CD4-positive, alpha-beta memory T cell (primary cell): ENCODE data around the gene GRAMD1B. TPM values are rescaled to one million over a fixed set of nuclear protein-coding genes. Genes with fewer than 3 reads are reported as not detected.
A peak's percentile ranks its signal among the peaks of the same experiment; 100 is the strongest.

Experiments used
- CTCF ChIA-PET: fragments of 350-600 bp; sonication (Branson Sonifier 250); formaldehyde crosslinking; loops from one replicate; lab custom pipeline; 2021; ENCODE audit warnings: inconsistent platforms; ENCODE audit not compliant: partially characterized antibody; lab: Charles Lee
- POLR2A ChIA-PET: fragments of 350-600 bp; sonication (Branson Sonifier 250); formaldehyde crosslinking; loops from one replicate; lab custom pipeline; 2021; ENCODE audit not compliant: partially characterized antibody; lab: Charles Lee
- DNase-seq, 5 donors: peaks; one replicate each; pipeline versions ENCODE4 v3.0.0 to v3.0.0-alpha.2; 2020 to 2022; ENCODE audit warnings: mixed read lengths in 1 of 5
- H3K27ac ChIP-seq: one replicate; pipeline ENCODE4 v1.7.0; 2013; ENCODE audit warnings: low read depth, low read length
- H3K27me3 ChIP-seq: 2 replicates; pipeline ENCODE4 v1.7.0; 2013; ENCODE audit warnings: mild to moderate bottlenecking, low read length, moderate library complexity; ENCODE audit not compliant: insufficient read depth
- H3K36me3 ChIP-seq: 2 replicates; pipeline ENCODE4 v1.7.0; 2013; ENCODE audit warnings: mild to moderate bottlenecking, low read length, moderate library complexity; ENCODE audit not compliant: insufficient read depth
- H3K4me1 ChIP-seq: 2 replicates; pipeline ENCODE4 v1.7.0; 2013; ENCODE audit warnings: mild to moderate bottlenecking, low read length, moderate library complexity; ENCODE audit not compliant: insufficient read depth
- H3K4me3 ChIP-seq, 2 donors: one replicate each; pipeline ENCODE4 v1.7.0; 2013; ENCODE audit warnings: low read length in 2 of 2, mild to moderate bottlenecking in 1 of 2
- H3K9me3 ChIP-seq, 2 donors: one replicate each; pipeline ENCODE4 v1.7.0; 2013; ENCODE audit warnings: low read length in 2 of 2, control low read depth in 1 of 2; ENCODE audit not compliant: control insufficient read depth in 1 of 2
- H3K27ac Mint-ChIP-seq, 7 donors: one replicate each; pipeline ENCODE4 v1.8.0; 2020 to 2021; ENCODE audit warnings: mixed read lengths in 7 of 7, mild to moderate bottlenecking in 6 of 7, inconsistent platforms in 3 of 7, moderate library complexity in 3 of 7
- H3K27me3 Mint-ChIP-seq, 2 donors: one replicate each; pipeline ENCODE4 v1.8.0; 2020 to 2021; ENCODE audit warnings: mixed read lengths in 2 of 2
- H3K36me3 Mint-ChIP-seq, 2 donors: one replicate each; pipeline ENCODE4 v1.8.0; 2020 to 2021; ENCODE audit warnings: mixed read lengths in 2 of 2, inconsistent platforms in 1 of 2, mild to moderate bottlenecking in 1 of 2
- H3K4me1 Mint-ChIP-seq, 4 donors: one replicate each; pipeline ENCODE4 v1.8.0; 2020 to 2021; ENCODE audit warnings: mixed read lengths in 4 of 4, mild to moderate bottlenecking in 1 of 4
- H3K4me3 Mint-ChIP-seq, 8 donors: one replicate each; pipeline ENCODE4 v1.8.0; 2020 to 2021; ENCODE audit warnings: mixed read lengths in 8 of 8, mild to moderate bottlenecking in 7 of 8, moderate library complexity in 6 of 8, inconsistent platforms in 3 of 8
- H3K9me3 Mint-ChIP-seq, 8 donors: one replicate each; pipeline ENCODE4 v1.8.0; 2020 to 2021; ENCODE audit warnings: mixed read lengths in 8 of 8, mild to moderate bottlenecking in 5 of 8, inconsistent platforms in 3 of 8, moderate library complexity in 1 of 8
- intact Hi-C: fragments of 100-400 bp; cut with micrococcal nuclease; formaldehyde crosslinking; loops from one replicate; pipeline ENCODE4 v1.15.1; 2023
- polyA plus RNA-seq, 2 donors: library from polyadenylated mRNA; unstranded; fragments of 300-500 nt; fragmentation: Illumina TruSeq; gene quantifications; one replicate each; pipeline ENCODE4 v1.2.3, GENCODE V29; 2021
- total RNA-seq, 2 experiments: library from RNA; stranded (reverse); gene quantifications; one replicate each; pipeline ENCODE4 v1.2.3, GENCODE V29; 2021

GRAMD1B gene
- total and polyA plus RNA-seq, 4 experiments from 2014 or later, result 4.2 to 26.0 (median 12.4) TPM

DNA sequence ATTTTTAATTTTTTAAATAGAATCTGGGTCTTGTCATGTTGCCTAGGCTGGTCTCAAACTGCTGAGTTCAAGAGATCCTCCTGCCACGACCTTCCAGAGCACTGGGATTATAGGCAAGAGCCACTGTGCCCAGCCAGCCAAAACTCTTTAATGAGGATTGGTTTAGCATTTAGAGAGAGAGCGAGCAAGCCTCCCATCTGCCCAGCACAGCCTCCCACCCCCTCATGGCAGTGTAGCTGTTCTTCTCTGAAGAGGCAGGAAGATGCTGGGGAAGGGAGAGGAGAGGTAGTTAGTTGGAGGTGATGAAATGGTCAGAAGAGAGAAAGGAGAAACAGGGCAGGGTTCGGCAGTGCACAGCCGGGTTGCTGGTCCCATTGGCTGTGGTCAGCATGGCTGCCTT, 118.7 kb downstream of the GRAMD1B start:
- H3K27me3 Mint-ChIP-seq, result no peaks in the 10 kb centered on the region
- H3K4me1 ChIP-seq, result no peaks in the 10 kb centered on the region
- CTCF ChIA-PET, result interaction anchor here (1.4 kb wide), 1 partner anchor 31 kb away, joined by 3 read pairs; no protein-coding TSS in a partner anchor

DNA sequence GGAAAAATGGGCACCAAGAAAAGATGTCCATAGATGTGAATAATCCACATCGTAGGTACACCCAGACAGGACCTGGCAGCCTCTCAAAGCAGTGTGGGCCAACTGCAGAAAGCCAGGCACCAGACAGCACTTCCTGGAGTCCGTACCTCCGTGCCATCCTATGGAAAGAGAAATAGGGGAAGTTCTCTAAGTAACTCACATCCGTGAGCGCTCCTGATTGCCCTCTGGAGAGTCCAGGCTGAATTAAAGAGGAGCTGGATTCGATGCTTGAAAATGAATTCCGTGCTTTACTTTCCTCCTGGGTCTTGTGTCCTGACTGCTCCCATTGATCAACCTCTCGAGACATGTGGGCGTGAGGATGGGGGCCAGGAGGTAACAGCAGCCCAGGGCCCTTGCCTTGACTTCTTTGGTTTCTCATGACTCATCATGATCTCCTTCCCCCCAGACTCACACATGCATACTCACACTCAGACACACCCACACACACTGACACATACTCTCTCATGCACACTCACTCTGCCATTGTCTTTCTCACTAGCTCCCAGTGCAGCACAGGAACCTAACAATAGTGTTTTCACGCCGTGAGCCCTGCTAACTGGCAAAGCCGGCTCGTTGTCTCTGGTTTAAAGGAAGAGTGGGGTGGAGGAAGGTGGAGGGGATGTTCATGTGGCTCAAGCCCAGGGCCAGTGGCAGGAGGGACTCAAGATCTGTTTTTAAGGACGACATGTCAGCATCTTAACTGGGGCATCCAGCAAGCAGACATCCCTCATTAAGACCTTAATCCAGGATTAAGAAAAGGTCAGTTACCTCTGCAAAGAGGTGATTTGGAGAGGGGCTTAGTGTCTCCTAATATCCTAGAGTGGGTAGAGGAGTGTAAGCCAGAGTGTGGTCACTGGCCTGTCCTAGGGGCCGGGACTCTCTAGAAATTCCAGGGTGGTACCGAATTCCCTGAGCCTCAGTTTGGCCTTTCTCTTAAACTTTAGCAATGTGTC, 120.2 kb downstream of the GRAMD1B start:
- intact Hi-C loops, result no loop called here
- H3K36me3 Mint-ChIP-seq, result no peaks in the 10 kb centered on the region
- H3K27me3 Mint-ChIP-seq, result no peaks in the 10 kb centered on the region
- Histone ChIP-seq H3K27me3 (no peaks in the 10 kb centered on the region), H3K4me3 (no peak overlapping the region), H3K9me3 (no peaks in the 10 kb centered on the region), H3K27ac (no peak overlapping the region), H3K4me1 (no peaks in the 10 kb centered on the region), H3K36me3 (no peaks in the 10 kb centered on the region)
- ChIA-PET POLR2A (no interaction called here), CTCF (interaction anchor here (1.3 kb wide), 1 partner anchor 30 kb away, joined by 6 read pairs; no protein-coding TSS in a partner anchor)
- no peak for DNase-seq
- no peak overlapping the region for H3K4me3 Mint-ChIP-seq
- no peak overlapping the region for H3K27ac Mint-ChIP-seq
- H3K9me3 Mint-ChIP-seq, result no peaks in the 10 kb centered on the region
- peaks cover 0 to 2% (median 0%) of the 10 kb centered on the region in 4 donors for H3K4me1 Mint-ChIP-seq

More for the DNA sequence above, 118.7 kb downstream of the GRAMD1B start:
- H3K36me3 Mint-ChIP-seq, result no peaks in the 10 kb centered on the region
- H3K4me3 ChIP-seq, result no peak overlapping the region
- H3K4me1 Mint-ChIP-seq, result peaks cover 0 to 2% (median 0%) of the 10 kb centered on the region in 4 donors
- no peaks in the 10 kb centered on the region for H3K36me3 ChIP-seq
- H3K4me3 Mint-ChIP-seq, result no peak overlapping the region
- peak overlapping the region in 2 of 7 donors; percentile 37 to 65 for H3K27ac Mint-ChIP-seq
- no peaks in the 10 kb centered on the region for H3K27me3 ChIP-seq
- no peaks in the 10 kb centered on the region for H3K9me3 ChIP-seq
- H3K9me3 Mint-ChIP-seq, result no peaks in the 10 kb centered on the region
- DNase-seq, result no peak
- intact Hi-C loops, result no loop called here
- POLR2A ChIA-PET, result no interaction called here
- H3K27ac ChIP-seq, result no peak overlapping the region

DNA sequence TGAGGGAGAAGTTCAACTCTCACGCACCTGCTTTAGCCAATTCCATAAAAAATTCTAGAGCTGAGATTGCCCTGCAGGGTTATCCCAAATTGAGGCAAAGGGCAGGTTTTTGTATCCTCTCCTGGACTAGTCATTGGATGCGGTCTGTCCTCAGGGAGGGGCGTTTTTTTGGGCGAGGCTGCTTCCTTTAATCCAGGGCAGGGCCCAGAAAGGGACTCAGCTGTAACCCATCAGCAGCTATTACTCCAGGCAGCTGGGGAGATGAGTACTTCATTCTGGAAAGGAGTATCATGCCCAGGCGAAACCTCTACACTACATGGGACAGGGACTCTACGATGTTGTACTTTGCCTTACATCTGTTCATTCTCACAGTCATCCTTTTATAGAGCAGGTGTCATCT, 121.0 kb downstream of the GRAMD1B start:
- no peaks in the 10 kb centered on the region for H3K9me3 ChIP-seq
- DNase-seq, result no peak
- H3K4me3 Mint-ChIP-seq, result no peak overlapping the region
- no peaks in the 10 kb centered on the region for H3K36me3 Mint-ChIP-seq
- ChIA-PET CTCF (interaction anchor here (1.3 kb wide), 1 partner anchor 30 kb away, joined by 6 read pairs; no protein-coding TSS in a partner anchor), POLR2A (no interaction called here)
- no peaks in the 10 kb centered on the region for H3K4me1 ChIP-seq
- H3K27me3 ChIP-seq, result no peaks in the 10 kb centered on the region
- no peaks in the 10 kb centered on the region for H3K9me3 Mint-ChIP-seq
- no peak overlapping the region for H3K27ac Mint-ChIP-seq
- intact Hi-C loops, result no loop called here
- no peak overlapping the region for H3K4me3 ChIP-seq
- H3K27me3 Mint-ChIP-seq, result no peaks in the 10 kb centered on the region
- no peaks in the 10 kb centered on the region for H3K4me1 Mint-ChIP-seq
- no peaks in the 10 kb centered on the region for H3K36me3 ChIP-seq
- H3K27ac ChIP-seq, result no peak overlapping the region

DNA sequence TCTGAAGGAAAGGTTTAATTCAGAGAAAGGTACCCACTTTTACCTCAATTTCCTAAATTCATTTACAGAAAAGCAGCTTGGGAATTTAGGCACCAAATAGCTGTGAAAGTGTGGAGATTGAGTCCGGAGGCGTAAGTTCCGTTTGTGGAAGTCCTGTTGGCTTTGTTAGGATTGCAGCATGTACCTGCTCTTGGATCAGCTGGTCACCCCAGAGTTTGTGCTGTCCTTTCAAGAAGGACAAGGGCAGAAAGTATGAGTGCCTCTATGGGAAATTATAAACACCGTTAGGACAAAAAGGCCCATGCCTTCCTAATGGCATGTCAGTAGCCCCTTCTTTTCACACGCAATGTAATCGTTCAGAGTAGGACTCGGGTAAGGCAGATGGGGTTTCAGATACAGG, 126.6 kb downstream of the GRAMD1B start:
- Histone ChIP-seq H3K27me3 (no peaks in the 10 kb centered on the region), H3K27ac (no peak overlapping the region), H3K4me1 (no peaks in the 10 kb centered on the region), H3K9me3 (no peaks in the 10 kb centered on the region), H3K36me3 (no peaks in the 10 kb centered on the region), H3K4me3 (no peak overlapping the region)
- ChIA-PET CTCF (interaction anchor here (1.1 to 1.6 kb wide), 2 partner anchors 11 to 20 kb away, joined by 3 to 5 read pairs; no protein-coding TSS in a partner anchor), POLR2A (no interaction called here)
- H3K36me3 Mint-ChIP-seq, result no peaks in the 10 kb centered on the region
- no peaks in the 10 kb centered on the region for H3K9me3 Mint-ChIP-seq
- H3K27me3 Mint-ChIP-seq, result no peaks in the 10 kb centered on the region
- intact Hi-C loops, result no loop called here
- no peak overlapping the region for H3K27ac Mint-ChIP-seq
- H3K4me3 Mint-ChIP-seq, result no peak overlapping the region
- peaks cover 0 to 7% (median 4%) of the 10 kb centered on the region in 4 donors for H3K4me1 Mint-ChIP-seq
- no peak for DNase-seq

DNA sequence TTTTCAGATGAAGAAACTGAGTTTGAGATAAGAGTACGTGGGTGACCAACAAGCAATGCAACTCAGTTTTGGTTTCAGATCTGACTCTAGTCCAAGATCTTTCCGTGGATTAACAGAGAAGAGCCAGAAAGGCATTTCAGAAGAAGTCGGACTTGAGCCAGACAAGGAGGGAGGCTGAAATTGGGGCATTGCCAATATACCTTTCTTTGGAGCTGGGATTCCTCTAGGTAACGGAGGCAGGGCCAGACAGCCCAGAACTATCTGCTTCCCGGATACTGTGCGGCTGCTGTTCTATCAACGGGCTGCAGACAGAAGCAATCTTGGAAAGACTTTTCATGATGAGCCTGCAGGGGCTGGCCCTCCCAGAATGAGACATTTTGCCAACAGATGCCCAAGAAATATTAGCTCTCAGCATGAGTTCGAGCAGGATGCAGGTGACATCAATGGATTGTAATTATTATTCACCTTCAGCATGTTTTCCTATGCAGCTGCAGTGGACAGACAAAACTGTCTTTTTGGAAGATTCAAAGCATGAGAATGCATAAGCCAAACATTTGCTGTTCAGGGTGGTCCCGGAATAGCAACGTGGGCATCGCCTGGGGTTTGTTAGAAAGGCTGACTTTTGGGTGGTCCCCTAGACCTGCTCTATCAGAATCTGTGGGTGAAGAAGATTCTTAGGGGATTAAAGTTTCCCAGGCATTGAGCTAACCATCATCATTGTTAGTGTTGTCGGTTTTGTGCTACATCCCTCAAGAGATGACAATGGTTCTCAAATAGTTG, 128.7 kb downstream of the GRAMD1B start:
- DNase-seq, result no peak
- CTCF ChIA-PET, result interaction anchor here (1.4 kb wide), 1 partner anchor 21 kb away, joined by 5 read pairs; no protein-coding TSS in a partner anchor
- Mint-ChIP-seq H3K27ac (no peak overlapping the region), H3K4me3 (no peak overlapping the region), H3K4me1 (peaks cover 0 to 7% (median 4%) of the 10 kb centered on the region in 4 donors), H3K36me3 (no peaks in the 10 kb centered on the region), H3K27me3 (no peaks in the 10 kb centered on the region), H3K9me3 (no peaks in the 10 kb centered on the region)
- Histone ChIP-seq H3K36me3 (no peaks in the 10 kb centered on the region), H3K9me3 (no peaks in the 10 kb centered on the region), H3K27me3 (no peaks in the 10 kb centered on the region), H3K4me3 (no peak overlapping the region), H3K4me1 (no peaks in the 10 kb centered on the region), H3K27ac (no peak overlapping the region)
- POLR2A ChIA-PET, result no interaction called here
- intact Hi-C loops, result no loop called here

DNA sequence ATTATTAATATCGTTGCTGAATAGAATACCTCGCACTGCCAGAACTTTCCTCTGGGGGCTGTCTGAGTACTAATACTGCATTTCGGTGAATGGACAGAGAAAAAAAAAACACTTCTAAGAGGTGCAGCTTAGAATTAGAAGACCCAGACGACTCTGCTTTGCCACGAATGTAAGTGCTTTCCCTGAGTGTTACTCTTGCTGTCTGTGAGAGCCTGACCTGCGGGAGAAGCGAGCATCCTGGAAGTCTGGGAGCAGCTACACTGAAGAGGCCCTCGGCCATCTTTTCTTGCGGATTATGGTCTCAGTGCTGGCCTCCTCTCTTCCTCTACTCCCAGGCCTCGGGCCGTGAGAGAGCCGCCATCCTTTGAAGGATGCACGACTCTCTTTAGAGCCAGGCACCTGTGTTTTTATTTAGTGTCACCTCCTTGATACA, 129.5 kb downstream of the GRAMD1B start:
- no peak for DNase-seq
- Mint-ChIP-seq H3K36me3 (no peaks in the 10 kb centered on the region), H3K4me3 (no peak overlapping the region), H3K27ac (no peak overlapping the region), H3K27me3 (no peaks in the 10 kb centered on the region), H3K4me1 (peaks cover 0 to 7% (median 4%) of the 10 kb centered on the region in 4 donors), H3K9me3 (no peaks in the 10 kb centered on the region)
- H3K4me1 ChIP-seq, result no peaks in the 10 kb centered on the region
- ChIA-PET POLR2A (no interaction called here), CTCF (no interaction called here)
- no peak overlapping the region for H3K27ac ChIP-seq
- H3K9me3 ChIP-seq, result no peaks in the 10 kb centered on the region
- no peaks in the 10 kb centered on the region for H3K36me3 ChIP-seq
- no peak overlapping the region for H3K4me3 ChIP-seq
- intact Hi-C loops, result no loop called here
- H3K27me3 ChIP-seq, result no peaks in the 10 kb centered on the region

DNA sequence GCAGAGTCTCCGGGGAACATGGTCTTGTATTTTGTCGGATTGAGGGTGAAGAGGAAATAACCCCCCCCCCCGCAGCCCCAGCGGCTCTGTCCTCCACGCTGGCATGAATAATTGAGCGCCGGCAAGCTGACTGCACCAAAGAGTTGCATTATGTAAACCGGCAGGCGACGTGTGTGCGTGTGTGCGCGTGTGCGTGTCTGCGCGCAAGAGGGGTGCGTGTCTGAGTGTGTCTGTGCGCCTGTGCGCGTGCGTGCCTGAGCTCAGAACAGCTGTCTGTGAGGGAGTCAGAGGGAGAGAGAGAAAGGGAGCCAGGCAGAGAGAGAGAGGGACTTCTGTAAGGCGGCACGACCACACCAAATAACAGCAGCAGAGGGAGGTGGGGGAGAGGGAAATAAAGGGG, 129.9 kb downstream of the GRAMD1B start:
- POLR2A ChIA-PET, result no interaction called here
- no peaks in the 10 kb centered on the region for H3K4me1 ChIP-seq

More for the DNA sequence above, 129.9 kb downstream of the GRAMD1B start:
- no peaks in the 10 kb centered on the region for H3K36me3 Mint-ChIP-seq
- no peak for DNase-seq
- H3K27ac Mint-ChIP-seq, result peak overlapping the region in 1 of 7 donors; percentile 74
- H3K4me1 Mint-ChIP-seq, result peaks cover 0 to 7% (median 4%) of the 10 kb centered on the region in 4 donors
- H3K9me3 Mint-ChIP-seq, result no peaks in the 10 kb centered on the region
- no peaks in the 10 kb centered on the region for H3K36me3 ChIP-seq
- H3K27me3 Mint-ChIP-seq, result no peaks in the 10 kb centered on the region
- no peaks in the 10 kb centered on the region for H3K27me3 ChIP-seq
- no peaks in the 10 kb centered on the region for H3K9me3 ChIP-seq
- CTCF ChIA-PET, result interaction anchor here (2.6 kb wide), 1 partner anchor 17 kb away, joined by 11 read pairs; no protein-coding TSS in a partner anchor
- no peak overlapping the region for H3K27ac ChIP-seq
- H3K4me3 ChIP-seq, result no peak overlapping the region
- intact Hi-C loops, result no loop called here
- peak overlapping the region in 6 of 8 donors; percentile 25 to 72 (median 56) for H3K4me3 Mint-ChIP-seq
